A673 (cell line): ENCODE data around the gene UBE2L5.

Experiments
- CTCF ChIP-seq: fragments of 300-800, 200-600 bp; sonication (generic); conservative IDR thresholded peaks from 2 replicates; pipeline ENCODE4 v1.5.1; 2017; ENCODE audit warnings: low read depth, mild to moderate bottlenecking, antibody characterized with exemption, low read length, moderate library complexity, mixed read lengths
- EZH2 ChIP-seq: fragments of 200-600 bp; sonication (generic); IDR thresholded peaks from 2 replicates; pipeline ENCODE4 v1.6.1; 2017; ENCODE audit warnings: borderline replicate concordance, low read depth, mild to moderate bottlenecking, mixed read lengths, antibody characterized with exemption, low read length; ENCODE audit not compliant: poor library complexity, severe bottlenecking

DNA sequence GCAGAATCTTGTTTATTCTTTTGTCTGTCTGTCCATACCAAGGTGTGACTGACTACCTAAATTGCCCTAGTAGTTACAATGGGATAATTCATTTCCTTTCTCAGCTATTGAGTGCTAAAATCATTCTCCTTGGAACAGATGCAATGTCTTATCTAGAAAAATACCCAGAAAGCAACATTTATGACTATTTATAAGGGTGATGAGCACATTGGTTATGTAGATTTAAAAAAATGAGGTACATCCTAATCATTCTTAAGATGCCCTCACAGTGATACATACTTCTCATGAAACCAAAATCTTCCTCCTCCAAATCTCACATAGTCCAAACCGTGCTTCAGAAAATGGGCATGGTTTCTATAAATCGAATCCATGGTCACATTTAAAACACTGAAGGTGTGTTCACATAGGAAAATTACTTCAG is 11.6 kb upstream of the UBE2L5 start:
- TF ChIP-seq CTCF (no peak), EZH2 (no peak)
